Pons (tissue), 1 donor: ENCODE data around the gene DBN1.

Experiments
- DNase-seq: peaks from one replicate; pipeline ENCODE4 v3.0.0-alpha.2; 2016; ENCODE audit warnings: low spot score

DBN1 gene

GRCh38 chr5:177443144-177443983, 30.1 kb downstream of the DBN1 start:
- no peak for DNase-seq

- DNase-seq: no peak
These were observed 31.2 kb downstream of the DBN1 start for GRCh38 chr5:177442066-177442826.

DNA sequence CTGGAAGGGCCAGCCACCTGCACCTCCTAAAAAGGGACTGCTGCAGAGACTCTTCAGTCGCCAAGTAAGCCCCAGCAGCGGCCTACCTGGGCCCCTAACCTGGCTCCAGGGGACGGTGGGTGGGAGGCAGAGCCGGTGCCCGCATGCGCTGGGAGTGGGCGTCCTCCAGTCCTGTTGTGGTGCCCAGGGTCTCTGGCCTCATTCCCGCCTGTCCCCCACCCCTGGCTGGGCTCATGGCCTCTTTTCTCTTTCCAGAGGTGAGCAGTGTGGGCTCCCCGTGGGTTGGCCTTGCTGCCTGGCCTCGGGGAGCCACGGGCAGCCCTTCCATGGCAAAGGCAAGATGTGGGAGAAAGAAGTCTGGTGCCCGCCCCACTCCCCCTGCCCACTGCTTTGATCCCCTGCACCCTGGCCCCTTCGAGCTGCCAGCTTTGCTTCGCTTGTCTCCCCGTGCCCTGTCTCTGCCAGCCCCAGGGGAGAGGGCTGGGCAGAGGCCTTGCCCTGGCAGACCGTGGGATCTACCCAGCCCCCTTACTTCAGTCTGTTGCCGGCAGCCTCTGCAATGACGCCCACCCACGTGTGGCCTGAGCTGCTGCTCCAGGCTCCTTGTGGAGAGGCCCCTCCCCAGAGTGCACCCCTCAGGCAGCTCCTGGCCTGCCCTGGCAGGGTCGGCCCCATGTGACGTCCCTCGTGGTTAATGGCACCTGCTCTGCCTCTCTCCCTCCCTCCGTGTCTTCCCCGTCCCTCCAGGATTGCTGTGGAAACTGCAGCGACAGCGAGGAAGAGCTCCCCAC, 32.2 kb downstream of the DBN1 start:
- no peak for DNase-seq

DNA sequence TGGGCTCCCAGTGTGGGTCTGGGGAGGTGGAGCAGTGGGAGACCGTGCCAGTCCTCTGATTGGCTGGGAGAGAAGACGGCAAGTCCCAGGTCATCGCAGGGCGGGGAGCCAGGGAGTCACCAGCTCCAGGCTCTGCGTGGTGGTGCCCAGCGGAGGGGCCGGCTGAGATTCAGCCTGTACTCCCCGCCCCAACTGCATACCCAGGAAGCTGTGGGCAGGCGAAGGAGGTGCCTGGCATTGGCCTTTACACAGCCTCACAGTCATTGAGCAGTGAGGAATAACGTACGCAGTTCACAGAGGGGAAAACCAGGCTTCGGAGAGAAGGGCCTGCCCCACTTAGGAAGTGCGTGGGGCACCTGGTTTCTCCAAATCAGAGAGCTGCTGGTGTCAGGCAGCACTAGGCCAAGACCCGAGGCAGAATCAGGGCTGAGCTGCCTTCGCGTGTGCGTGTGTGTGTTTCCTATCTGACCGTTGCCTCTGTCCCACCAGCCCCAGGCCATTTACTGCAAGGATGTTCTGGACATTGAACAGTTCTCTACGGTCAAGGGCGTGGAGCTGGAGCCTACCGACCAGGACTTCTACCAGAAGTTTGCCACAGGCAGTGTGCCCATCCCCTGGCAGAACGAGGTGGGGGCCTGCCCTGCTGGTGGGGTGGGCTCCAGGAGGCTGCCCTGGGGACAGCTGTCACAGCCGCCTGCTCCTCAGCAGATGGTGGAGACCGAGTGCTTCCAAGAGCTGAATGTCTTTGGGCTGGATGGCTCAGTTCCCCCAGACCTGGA, 33.0 kb downstream of the DBN1 start:
- DNase-seq: no peak

- DNase-seq: no peak
These were observed 33.8 kb downstream of the DBN1 start for GRCh38 chr5:177439518-177440053.

DNA sequence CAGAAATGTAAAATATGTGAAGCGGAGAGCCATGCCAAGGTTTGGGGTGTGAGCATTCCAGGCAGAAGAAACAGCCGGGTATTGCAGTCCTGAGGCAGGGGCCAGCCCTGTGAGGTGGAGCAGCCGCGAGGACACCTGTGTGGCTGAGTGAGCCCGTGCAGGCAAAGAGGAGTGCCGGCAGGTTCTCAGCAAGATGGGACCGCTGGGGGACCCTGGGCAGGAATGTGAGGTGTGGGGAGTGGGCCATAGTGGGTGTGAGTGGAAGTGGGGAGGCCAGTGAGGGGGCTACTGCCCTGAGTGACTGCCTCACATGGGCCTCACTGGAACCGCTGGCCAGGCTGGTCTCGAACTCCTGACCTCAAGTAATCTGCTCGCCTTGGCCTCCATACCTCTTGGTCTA, 35.0 kb downstream of the DBN1 start:
- DNase-seq: no peak

GRCh38 chr5:177437623-177438022, 35.8 kb downstream of the DBN1 start:
- no peak for DNase-seq

GRCh38 chr5:177435847-177436536, 37.4 kb downstream of the DBN1 start:
- no peak for DNase-seq

GRCh38 chr5:177434942-177435738, 38.3 kb downstream of the DBN1 start:
- DNase-seq: no peak

DNA sequence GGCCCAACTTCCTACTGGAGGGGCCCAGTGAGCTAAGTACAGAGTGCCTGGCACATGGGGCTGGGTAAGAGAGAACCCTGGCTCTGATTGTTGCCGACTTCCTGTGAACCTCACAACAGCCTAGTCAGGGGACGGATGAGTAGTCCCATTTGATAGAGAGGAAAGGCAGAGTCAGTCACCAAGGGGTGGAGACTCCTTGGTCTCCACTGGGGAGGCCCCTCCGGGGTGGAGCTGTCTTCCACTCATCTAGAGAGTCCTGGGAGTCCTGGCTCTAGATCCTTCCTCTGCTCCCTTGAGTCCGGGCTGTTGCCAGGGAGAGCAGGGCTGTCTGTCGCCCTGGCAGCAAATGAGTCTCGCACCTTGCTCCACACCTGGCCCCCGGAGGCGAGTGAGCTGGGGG, 39.0 kb downstream of the DBN1 start:
- DNase-seq: no peak

- DNase-seq: no peak
These were observed 39.7 kb downstream of the DBN1 start for GRCh38 chr5:177433658-177434217.

DNA sequence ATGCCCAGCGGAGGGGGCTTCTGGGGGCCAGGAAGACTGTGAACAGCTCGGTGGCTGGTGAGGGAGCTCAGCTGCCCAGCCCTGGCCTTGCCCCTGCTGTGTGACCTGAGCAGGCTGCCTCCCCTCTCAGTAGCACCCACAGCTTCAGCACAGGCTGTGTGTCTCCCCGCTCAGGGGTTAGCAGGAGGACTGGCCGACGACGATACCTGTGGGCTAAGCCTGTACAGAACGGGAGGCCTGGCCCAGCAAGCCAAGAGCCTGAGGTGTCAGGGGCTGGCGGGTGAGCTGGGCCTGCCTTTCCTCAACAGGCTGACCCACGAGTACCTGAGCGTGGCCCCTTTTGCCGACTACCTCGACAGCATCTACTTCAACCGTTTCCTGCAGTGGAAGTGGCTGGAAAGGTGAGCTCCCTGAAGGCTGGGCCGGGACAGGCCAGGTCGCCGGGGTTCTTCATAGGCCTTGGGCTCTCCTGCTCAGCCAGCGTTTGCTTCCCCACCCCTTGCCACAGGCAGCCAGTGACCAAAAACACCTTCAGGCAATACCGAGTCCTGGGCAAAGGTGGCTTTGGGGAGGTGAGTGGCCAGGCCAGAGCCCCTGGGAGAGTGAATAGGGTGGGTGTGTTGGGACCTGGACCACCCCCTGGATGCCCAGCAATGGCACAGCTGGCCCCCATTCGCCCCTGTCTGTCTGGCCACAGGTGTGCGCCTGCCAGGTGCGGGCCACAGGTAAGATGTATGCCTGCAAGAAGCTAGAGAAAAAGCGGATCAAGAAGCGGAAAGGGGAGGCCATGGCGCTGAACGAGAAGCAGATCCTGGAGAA, 40.4 kb downstream of the DBN1 start:
- DNase-seq: no peak

GRCh38 chr5:177432143-177432838, 41.1 kb downstream of the DBN1 start:
- DNase-seq: no peak

- no peak for DNase-seq
These were observed 41.9 kb downstream of the DBN1 start for GRCh38 chr5:177431317-177432142.

- DNase-seq: no peak
These were observed 42.5 kb downstream of the DBN1 start for GRCh38 chr5:177430972-177431316.

GRCh38 chr5:177430140-177430951, 43.1 kb downstream of the DBN1 start:
- no peak for DNase-seq
